GM12891 (cell line): ENCODE results near the gene CD200.

Source experiments
- POLR2A ChIP-seq: IDR thresholded peaks from 2 replicates; pipeline ENCODE4 v1.6.1; 2011; ENCODE audit warnings: low read depth, low read length, control low read depth
- POLR2AphosphoS5 ChIP-seq: IDR thresholded peaks from 2 replicates; pipeline ENCODE4 v1.6.1; 2011; ENCODE audit warnings: low read depth, low read length, control low read depth
- POU2F2 ChIP-seq: IDR thresholded peaks from 2 replicates; pipeline ENCODE4 v1.6.1; 2011; ENCODE audit warnings: low read depth, mild to moderate bottlenecking, control low read depth, low read length, moderate library complexity
- SPI1 ChIP-seq: IDR thresholded peaks from 2 replicates; pipeline ENCODE4 v1.6.1; 2011; ENCODE audit warnings: low read depth, low read length, control low read depth
- TAF1 ChIP-seq: IDR thresholded peaks from 2 replicates; pipeline ENCODE4 v1.6.1; 2011; ENCODE audit warnings: low read depth, low read length, control low read depth

- TF ChIP-seq TAF1 (no peak), POLR2A (no peak), POLR2AphosphoS5 (no peak), SPI1 (no peak), POU2F2 (no peak)
Observed at GRCh38 chr3:112319516-112320276, 13.3 kb upstream of the CD200 start.
